Activated effector memory CD4-positive, alpha-beta T cell treated with anti-CD3 and anti-CD28 coated beads, Interleukin-2, amount 50 U/mL, for 16 hours (primary cell): ENCODE measurements around the gene PRKCA.
"Not testable (repeated sequence)": the region's sequence is repeated elsewhere in the genome, so short reads cannot be mapped to it uniquely, and the experiment has no call there.

Source experiments
- DNase-seq: peaks from one replicate; pipeline ENCODE4 v3.0.0-alpha.2; 2020

Gene PRKCA

GRCh38 chr17:66301864-66302741 is at the start of gene PRKCA:
PRKCA (plus strand) TSS chr17:66302613.
- peak; percentile 89 for DNase-seq

GRCh38 chr17:66253458-66253857 is 49.0 kb upstream of the PRKCA start:
- DNase-seq: not testable (repeated sequence)

- DNase-seq: no peak
These were observed 47.3 kb upstream of the PRKCA start for GRCh38 chr17:66255112-66255511.

- no peak for DNase-seq
These were observed 46.9 kb upstream of the PRKCA start for GRCh38 chr17:66255527-66255971.

GRCh38 chr17:66260275-66260674 is 42.1 kb upstream of the PRKCA start:
- DNase-seq: no peak

- DNase-seq: no peak
These were observed 41.7 kb upstream of the PRKCA start for GRCh38 chr17:66260688-66261087.

- DNase-seq: no peak
These were observed 39.6 kb upstream of the PRKCA start for GRCh38 chr17:66262767-66263166.

GRCh38 chr17:66264696-66265095 is 37.7 kb upstream of the PRKCA start:
- DNase-seq: no peak

- no peak for DNase-seq
These were observed 34.0 kb upstream of the PRKCA start for GRCh38 chr17:66268247-66268927.

- DNase-seq: no peak
These were observed 32.3 kb upstream of the PRKCA start for GRCh38 chr17:66270106-66270505.

GRCh38 chr17:66271512-66271911 is 30.9 kb upstream of the PRKCA start:
- no peak for DNase-seq

GRCh38 chr17:66272811-66273585 is 29.4 kb upstream of the PRKCA start:
- no peak for DNase-seq

GRCh38 chr17:66273586-66273848 is 28.9 kb upstream of the PRKCA start:
- DNase-seq: no peak

GRCh38 chr17:66275651-66276050 is 26.8 kb upstream of the PRKCA start:
- DNase-seq: no peak

- no peak for DNase-seq
These were observed 26.0 kb upstream of the PRKCA start for GRCh38 chr17:66276328-66276937.

GRCh38 chr17:66277191-66277590 is 25.2 kb upstream of the PRKCA start:
- no peak for DNase-seq

GRCh38 chr17:66281661-66282369 is 20.6 kb upstream of the PRKCA start:
- DNase-seq: no peak

- no peak for DNase-seq
These were observed 19.0 kb upstream of the PRKCA start for GRCh38 chr17:66283296-66283934.

- DNase-seq: no peak
These were observed 18.4 kb upstream of the PRKCA start for GRCh38 chr17:66283971-66284370.

- DNase-seq: no peak
These were observed 17.3 kb upstream of the PRKCA start for GRCh38 chr17:66285149-66285548.

GRCh38 chr17:66287911-66288310 is 14.5 kb upstream of the PRKCA start:
- DNase-seq: no peak

- DNase-seq: no peak
These were observed 12.2 kb upstream of the PRKCA start for GRCh38 chr17:66290101-66290722.
